GM18951 (cell line): Measurements from ENCODE around the gene VTI1B.
"Not testable (repeated sequence)": the region's sequence is repeated elsewhere in the genome, so short reads cannot be mapped to it uniquely, and the experiment has no call there.

ENCODE experiments used
- POLR2A ChIP-seq: IDR thresholded peaks from 4 replicates; pipeline ENCODE4 v1.6.1; 2011; ENCODE audit warnings: mild to moderate bottlenecking; ENCODE audit not compliant: insufficient read length, insufficient read depth; ENCODE audit errors: extremely low read depth
- in situ Hi-C: fragments of 300-500 bp; cut with MboI; formaldehyde crosslinking; loops from one replicate; pipeline ENCODE4 v1.12.0; 2022; ENCODE audit warnings: low sequenced_read_pairs, mixed read lengths, inconsistent platforms; ENCODE audit not compliant: unreplicated experiment

The VTI1B gene, protein sequence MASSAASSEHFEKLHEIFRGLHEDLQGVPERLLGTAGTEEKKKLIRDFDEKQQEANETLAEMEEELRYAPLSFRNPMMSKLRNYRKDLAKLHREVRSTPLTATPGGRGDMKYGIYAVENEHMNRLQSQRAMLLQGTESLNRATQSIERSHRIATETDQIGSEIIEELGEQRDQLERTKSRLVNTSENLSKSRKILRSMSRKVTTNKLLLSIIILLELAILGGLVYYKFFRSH

GRCh38 chr14:67674480-67675218 is at the start of gene VTI1B:
Gene VTI1B, minus strand, starts transcription at chr14:67674632. Its CDS starts 143 bp downstream, at chr14:67674489.
- in situ Hi-C loops, result no loop called here
- TF ChIP-seq POLR2A, result peak; percentile 83

- TF ChIP-seq POLR2A, result no peak
Observed at GRCh38 chr14:67722293-67722692, 47.9 kb upstream of the VTI1B start.

DNA sequence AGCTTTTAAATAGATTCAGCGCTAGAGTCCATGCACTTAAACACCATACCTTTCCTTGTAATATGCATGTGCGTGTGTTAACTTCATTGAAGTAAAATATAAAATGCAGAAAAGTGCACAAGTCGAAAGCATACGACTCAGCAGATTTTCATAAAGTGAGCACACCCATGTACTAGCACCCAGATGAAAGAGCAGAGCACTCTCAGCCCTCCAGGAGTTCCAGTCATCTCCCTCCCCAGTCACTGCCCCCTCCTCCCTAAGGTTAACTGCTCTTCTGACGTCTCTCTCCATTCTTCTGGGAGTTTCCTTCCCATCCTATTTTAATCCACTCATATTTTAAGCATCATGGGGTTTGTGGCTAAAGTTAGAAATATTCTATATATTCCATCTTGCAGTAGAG is 47.4 kb upstream of the VTI1B start:
- no peak for TF ChIP-seq POLR2A
- in situ Hi-C loops, result no loop called here

More at GRCh38 chr14:67722293-67722692, 47.9 kb upstream of the VTI1B start:
- in situ Hi-C loops, result no loop called here

- in situ Hi-C loops, result no loop called here
- no peak for TF ChIP-seq POLR2A
Observed at GRCh38 chr14:67719866-67720265, 45.4 kb upstream of the VTI1B start.

GRCh38 chr14:67719385-67719784 is 45.0 kb upstream of the VTI1B start:
- in situ Hi-C loops, result not testable (repeated sequence)

DNA sequence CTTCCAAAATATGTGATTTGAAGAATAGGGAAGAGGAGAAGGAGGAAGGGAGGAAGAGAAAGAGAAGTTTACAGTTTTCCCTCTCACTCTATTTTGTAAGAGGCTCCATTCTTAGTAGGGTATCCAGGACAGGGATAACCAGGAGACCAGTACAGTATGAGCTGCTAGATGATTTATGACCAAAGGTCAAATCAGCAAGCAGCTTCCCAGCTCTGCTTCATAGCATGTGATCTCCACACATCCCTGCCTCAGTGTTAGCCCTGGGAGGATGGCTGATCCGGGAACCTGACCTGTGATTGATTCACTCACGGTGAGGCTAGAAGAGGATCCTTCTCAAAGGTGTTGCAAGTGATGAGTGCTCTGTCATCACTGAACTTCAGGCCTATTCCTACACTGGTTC is 43.8 kb upstream of the VTI1B start:
- in situ Hi-C loops, result no loop called here
- TF ChIP-seq POLR2A, result no peak

DNA sequence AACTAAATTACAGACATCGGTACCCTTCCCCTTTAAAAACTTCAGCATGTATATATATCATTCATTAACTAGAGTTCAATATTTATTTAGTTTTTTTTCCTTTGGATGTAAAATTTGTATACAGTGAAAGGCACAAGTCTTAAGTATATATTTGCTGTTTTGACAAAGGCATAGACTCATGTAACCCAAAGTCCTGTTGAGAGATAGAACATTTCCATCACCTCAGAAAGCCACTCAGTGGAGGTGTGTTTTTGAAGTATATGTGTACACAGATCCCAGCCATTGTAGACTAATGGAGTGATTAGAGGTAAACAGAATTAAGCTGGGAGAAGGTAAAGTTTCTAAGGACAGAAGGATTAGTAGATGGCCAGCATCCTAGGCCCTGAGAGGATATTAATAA is 42.6 kb upstream of the VTI1B start:
- in situ Hi-C loops, result no loop called here
- no peak for TF ChIP-seq POLR2A

GRCh38 chr14:67710209-67710608 is 35.8 kb upstream of the VTI1B start:
- in situ Hi-C loops, result no loop called here
- no peak for TF ChIP-seq POLR2A

DNA sequence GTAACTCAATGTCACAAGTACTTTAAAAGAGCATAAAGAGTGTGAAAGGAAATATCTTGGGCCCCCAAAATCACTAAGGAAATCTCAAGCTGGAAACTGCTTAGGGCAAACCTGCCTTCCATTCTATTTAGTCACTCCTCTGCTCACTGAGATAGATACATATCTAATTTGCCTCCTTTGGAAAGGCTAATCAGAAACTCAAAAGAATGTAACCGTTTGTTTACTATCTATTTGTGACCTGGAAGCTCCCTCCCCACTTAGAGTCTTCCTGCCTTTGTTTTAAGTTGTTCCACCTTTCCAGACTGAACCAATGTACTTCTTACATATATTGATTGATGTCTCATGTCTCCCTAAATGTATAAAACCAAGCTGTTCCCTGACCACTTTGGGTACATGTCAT is 35.4 kb upstream of the VTI1B start:
- in situ Hi-C loops, result not testable (repeated sequence)

GRCh38 chr14:67709346-67709745 is 34.9 kb upstream of the VTI1B start:
- in situ Hi-C loops, result not testable (repeated sequence)

DNA sequence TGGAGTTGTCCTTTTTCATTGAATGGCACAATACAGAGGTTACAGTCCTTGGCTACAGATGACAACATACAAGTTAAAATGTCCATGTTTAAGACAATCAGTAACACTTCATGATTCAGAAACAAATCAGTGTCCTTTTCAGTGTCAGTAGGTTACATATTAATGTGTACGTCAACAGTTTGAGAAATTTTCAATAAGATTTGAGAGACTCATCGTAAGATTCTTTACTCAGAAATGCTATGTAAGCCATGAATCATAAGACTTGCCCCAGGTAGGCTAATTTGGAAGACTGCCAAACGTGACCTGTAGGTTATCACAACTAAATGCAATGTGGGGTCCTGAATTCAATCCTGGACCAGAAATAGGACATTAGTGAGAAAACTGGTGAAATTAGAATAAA is 30.8 kb upstream of the VTI1B start:
- in situ Hi-C loops, result no loop called here
- no peak for TF ChIP-seq POLR2A

GRCh38 chr14:67704484-67705089 is 30.2 kb upstream of the VTI1B start:
- in situ Hi-C loops, result no loop called here

DNA sequence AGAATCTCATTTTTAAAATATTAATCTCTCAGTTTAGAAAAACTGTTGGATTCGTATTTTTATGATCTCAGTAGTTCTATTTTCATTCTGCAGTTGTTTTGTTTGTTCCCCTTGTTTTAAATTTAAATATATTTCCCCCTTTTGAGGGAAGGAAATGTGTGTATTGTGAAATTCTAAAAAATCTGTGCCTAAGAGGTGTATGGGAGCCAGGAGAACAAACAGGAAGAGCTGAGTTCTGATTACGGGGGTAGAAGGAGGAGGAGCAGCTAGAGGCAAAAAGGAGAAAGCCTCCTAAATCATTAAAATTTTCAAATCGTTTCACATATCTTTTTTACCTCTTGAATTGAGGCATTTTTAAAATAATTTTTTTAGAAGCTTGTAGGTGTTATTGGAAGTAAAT is 29.6 kb upstream of the VTI1B start:
- no peak for TF ChIP-seq POLR2A
- in situ Hi-C loops, result no loop called here

More at GRCh38 chr14:67704484-67705089, 30.2 kb upstream of the VTI1B start:
- TF ChIP-seq POLR2A, result no peak

- in situ Hi-C loops, result not testable (repeated sequence)
Observed at GRCh38 chr14:67701492-67701891, 27.1 kb upstream of the VTI1B start, which contains the start of gene RDH12. Gene RDH12, plus strand, starts transcription at chr14:67701886. Its CDS starts 20,757 bp downstream, at chr14:67722643.
